Calu3 (cell line): ENCODE measurements around the gene SLPI. TPM values are rescaled to one million over a fixed set of nuclear protein-coding genes. Genes with fewer than 3 reads are reported as not detected.

Source experiments
- BruUV-seq: library from RNA; stranded (reverse); fragments of 400-500 nt; replicated peaks from 2 replicates; lab custom pipeline; 2021; lab: Mats Ljungman, UMichigan
- CTCF ChIA-PET: fragments of 300-600 bp; sonication (Branson Sonifier 250); formaldehyde crosslinking; loops from one replicate; lab custom pipeline; 2022; ENCODE audit warnings: antibody characterized with exemption; lab: Charles Lee
- DNase-seq: peaks from one replicate; pipeline ENCODE4 v3.0.0; 2022
- H3K27ac Mint-ChIP-seq: one replicate; pipeline ENCODE4 v1.8.0; 2022; ENCODE audit warnings: mixed read lengths; ENCODE audit not compliant: unreplicated experiment
- H3K27me3 Mint-ChIP-seq: one replicate; pipeline ENCODE4 v1.8.0; 2022; ENCODE audit warnings: mixed read lengths; ENCODE audit not compliant: unreplicated experiment
- H3K36me3 Mint-ChIP-seq: one replicate; pipeline ENCODE4 v1.8.0; 2022; ENCODE audit warnings: mild to moderate bottlenecking, moderate library complexity, mixed read lengths; ENCODE audit not compliant: insufficient read depth, unreplicated experiment
- H3K4me1 Mint-ChIP-seq: one replicate; pipeline ENCODE4 v1.8.0; 2022; ENCODE audit warnings: mild to moderate bottlenecking, low read depth, mixed read lengths; ENCODE audit not compliant: unreplicated experiment
- H3K4me3 Mint-ChIP-seq: one replicate; pipeline ENCODE4 v1.8.0; 2022; ENCODE audit warnings: mild to moderate bottlenecking, low read depth, moderate library complexity, mixed read lengths; ENCODE audit not compliant: unreplicated experiment
- H3K9me3 Mint-ChIP-seq: one replicate; pipeline ENCODE4 v1.8.0; 2022; ENCODE audit warnings: low read depth, mixed read lengths; ENCODE audit not compliant: unreplicated experiment
- intact Hi-C: fragments of 100-400 bp; cut with micrococcal nuclease; formaldehyde crosslinking; loops from one replicate; pipeline ENCODE4 v1.10.0; 2022; ENCODE audit not compliant: unreplicated experiment
- total RNA-seq: library from RNA; stranded (reverse); gene quantifications from 2 replicates; pipeline ENCODE4 v1.2.3, GENCODE V29; 2022
- TF ChIP-seq, protein P1 (sequence below): fragments of 200-600 bp; IDR thresholded peaks from one replicate; pipeline ENCODE4 v1.8.0; 2022; ENCODE audit warnings: antibody characterized with exemption; ENCODE audit not compliant: unreplicated experiment

SLPI gene
- total RNA-seq, 1 experiment from 2014 or later, result 270 TPM

DNA sequence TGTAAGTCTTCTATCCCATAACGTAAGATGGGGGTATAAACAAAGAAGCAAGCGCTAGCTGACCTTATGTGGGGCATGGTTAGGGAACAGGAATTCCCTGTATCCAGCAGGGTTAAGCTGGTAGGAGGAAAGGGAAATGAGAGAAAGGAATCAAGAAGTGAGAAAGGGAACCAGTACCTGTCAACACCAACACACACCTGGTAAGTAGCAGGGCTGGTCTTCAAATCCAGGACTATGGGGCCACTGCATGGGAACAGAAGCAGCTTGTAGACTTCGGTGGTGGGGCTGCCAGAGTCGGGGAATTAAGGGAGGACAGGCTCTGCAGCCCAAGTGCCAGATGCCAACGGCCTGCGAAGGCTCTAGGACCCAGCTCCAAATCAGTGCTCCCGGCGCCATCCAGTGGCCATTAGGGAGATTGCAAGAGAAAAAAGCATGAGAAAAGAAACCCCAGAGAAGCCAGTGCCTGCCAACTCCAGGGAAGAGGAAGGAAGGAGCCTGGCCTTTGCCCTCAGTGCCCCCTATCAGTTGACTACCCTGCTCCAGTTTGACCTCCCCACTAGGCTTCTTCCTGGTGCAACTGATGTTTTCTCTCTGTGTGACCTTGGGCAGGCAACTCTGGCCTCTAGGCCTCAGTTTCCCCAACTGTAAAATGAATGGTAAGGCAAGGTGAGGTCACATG lies 36.5 kb upstream of the SLPI start:
- Mint-ChIP-seq H3K27ac (peak overlapping the region; percentile 50), H3K36me3 (peaks cover 15% of the 10 kb centered on the region), H3K4me1 (peaks cover 17% of the 10 kb centered on the region), H3K9me3 (no peaks in the 10 kb centered on the region), H3K27me3 (peaks cover 35% of the 10 kb centered on the region), H3K4me3 (no peak overlapping the region)
- TF ChIP-seq, protein P1, sequence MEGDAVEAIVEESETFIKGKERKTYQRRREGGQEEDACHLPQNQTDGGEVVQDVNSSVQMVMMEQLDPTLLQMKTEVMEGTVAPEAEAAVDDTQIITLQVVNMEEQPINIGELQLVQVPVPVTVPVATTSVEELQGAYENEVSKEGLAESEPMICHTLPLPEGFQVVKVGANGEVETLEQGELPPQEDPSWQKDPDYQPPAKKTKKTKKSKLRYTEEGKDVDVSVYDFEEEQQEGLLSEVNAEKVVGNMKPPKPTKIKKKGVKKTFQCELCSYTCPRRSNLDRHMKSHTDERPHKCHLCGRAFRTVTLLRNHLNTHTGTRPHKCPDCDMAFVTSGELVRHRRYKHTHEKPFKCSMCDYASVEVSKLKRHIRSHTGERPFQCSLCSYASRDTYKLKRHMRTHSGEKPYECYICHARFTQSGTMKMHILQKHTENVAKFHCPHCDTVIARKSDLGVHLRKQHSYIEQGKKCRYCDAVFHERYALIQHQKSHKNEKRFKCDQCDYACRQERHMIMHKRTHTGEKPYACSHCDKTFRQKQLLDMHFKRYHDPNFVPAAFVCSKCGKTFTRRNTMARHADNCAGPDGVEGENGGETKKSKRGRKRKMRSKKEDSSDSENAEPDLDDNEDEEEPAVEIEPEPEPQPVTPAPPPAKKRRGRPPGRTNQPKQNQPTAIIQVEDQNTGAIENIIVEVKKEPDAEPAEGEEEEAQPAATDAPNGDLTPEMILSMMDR, result peak; percentile 98
- CTCF ChIA-PET, result interaction anchor here (0.6 to 4.7 kb wide), 20 partner anchors 9 to 280 kb away, joined by 3 to 27 read pairs (median 6); partner anchors contain the start of genes SLPI and WFDC12
- no TSS peak for BruUV-seq
- intact Hi-C loops, result loop anchor here (1.0 to 5.0 kb wide), 6 partner anchors 39 to 280 kb away; partner anchors contain the start of genes KCNS1 and SLPI
- peak; percentile 92 for DNase-seq

DNA sequence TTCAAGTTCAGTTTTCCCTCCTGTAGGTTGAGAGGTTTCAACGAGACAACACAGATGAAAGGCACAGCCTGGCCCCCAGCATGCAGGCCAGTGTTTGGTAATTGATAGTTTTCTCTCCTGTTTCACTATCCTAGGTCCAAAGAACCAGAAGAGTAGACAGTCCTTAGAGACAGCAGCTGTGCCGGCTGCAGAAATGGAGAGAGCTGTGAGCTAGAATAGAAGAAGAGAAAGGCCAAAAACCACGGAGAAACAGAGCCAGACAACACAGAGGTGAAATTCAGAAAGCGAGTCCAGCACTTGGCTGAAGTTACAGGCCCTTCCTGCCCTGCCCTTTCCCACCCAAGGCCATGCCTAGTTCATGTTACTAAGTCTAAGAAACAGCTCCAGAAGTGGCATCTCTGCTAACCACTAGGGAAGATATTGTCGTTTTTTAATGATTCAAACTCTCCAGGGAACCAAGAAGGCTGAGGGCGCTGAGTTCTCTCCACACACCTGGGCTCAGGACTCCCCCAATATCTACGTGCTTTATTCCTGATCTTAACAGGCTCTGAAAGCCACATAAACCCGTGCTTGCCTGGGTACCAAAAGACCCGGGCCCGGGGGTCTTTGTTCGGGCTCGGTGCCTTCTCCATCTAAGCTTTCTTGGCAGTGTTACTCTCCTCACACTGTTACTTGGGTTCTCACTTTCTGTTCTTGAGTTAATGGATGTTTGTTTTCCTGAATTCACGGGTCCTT lies 35.7 kb upstream of the SLPI start:
- Mint-ChIP-seq H3K27ac (peak overlapping the region; percentile 50), H3K27me3 (peaks cover 35% of the 10 kb centered on the region), H3K4me1 (peaks cover 17% of the 10 kb centered on the region), H3K36me3 (peaks cover 15% of the 10 kb centered on the region), H3K9me3 (no peaks in the 10 kb centered on the region), H3K4me3 (no peak overlapping the region)
- intact Hi-C loops, result loop anchor here (2.0 to 5.0 kb wide), 5 partner anchors 38 to 279 kb away; partner anchors contain the start of genes KCNS1 and SLPI
- no peak for DNase-seq
- TF ChIP-seq, protein P1, result no peak
- CTCF ChIA-PET, result interaction anchor here (0.6 to 4.7 kb wide), 20 partner anchors 8 to 279 kb away, joined by 3 to 27 read pairs (median 6); partner anchors contain the start of genes SLPI and WFDC12
- BruUV-seq, result no TSS peak

DNA sequence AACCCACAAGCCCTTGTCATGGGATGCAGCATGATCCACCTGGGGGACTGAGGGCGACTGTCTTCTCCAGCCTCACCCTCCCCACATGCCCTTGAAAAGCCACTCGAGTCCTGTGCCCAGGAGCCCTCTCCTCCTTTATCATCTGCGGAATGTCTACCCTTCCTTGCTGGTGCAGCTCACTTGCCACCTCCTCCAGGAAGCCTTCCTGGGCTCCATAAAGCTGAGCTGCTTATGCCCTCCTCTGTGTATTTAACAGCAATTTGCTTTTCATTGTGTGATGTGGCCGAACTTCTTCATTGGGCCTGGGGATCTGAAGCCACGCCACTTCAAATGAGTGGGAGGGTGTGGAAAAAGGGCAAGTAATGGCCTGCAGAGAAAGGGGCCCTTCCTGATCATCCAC lies 34.5 kb upstream of the SLPI start:
- Mint-ChIP-seq H3K27ac (no peak overlapping the region), H3K4me1 (peaks cover 17% of the 10 kb centered on the region), H3K36me3 (peaks cover 12% of the 10 kb centered on the region), H3K4me3 (no peak overlapping the region), H3K9me3 (no peaks in the 10 kb centered on the region), H3K27me3 (peaks cover 42% of the 10 kb centered on the region)
- TF ChIP-seq, protein P1, result no peak
- no TSS peak for BruUV-seq
- CTCF ChIA-PET, result interaction anchor here (2.2 kb wide), 1 partner anchor 245 kb away, joined by 5 read pairs; no protein-coding TSS in a partner anchor
- intact Hi-C loops, result no loop called here
- no peak for DNase-seq

DNA sequence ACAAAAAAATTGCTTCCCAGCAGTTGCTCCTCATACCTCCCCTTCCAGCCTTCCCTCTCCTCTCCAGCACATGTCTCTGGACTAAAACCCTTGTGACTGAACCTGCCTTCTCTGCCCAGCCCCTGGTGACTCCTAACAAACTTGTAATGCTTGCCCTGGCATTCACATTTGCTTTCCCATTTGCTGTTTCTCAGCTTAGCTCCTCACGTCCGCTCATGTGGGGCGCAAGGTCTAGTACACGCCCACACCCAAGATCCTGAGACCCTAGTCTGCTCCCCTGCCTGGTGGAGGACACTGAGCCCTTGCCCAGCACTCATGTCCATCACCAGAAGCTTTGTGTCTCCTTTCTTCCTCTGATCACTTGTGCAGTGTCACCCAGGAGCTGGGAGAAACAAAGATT lies 34.0 kb upstream of the SLPI start:
- no peaks in the 10 kb centered on the region for H3K9me3 Mint-ChIP-seq
- peaks cover 7% of the 10 kb centered on the region for H3K36me3 Mint-ChIP-seq
- CTCF ChIA-PET, result interaction anchor here (2.2 kb wide), 1 partner anchor 244 kb away, joined by 5 read pairs; no protein-coding TSS in a partner anchor
- no peak for DNase-seq
- no peak overlapping the region for H3K27ac Mint-ChIP-seq
- intact Hi-C loops, result no loop called here
- BruUV-seq, result no TSS peak
- H3K4me1 Mint-ChIP-seq, result peaks cover 17% of the 10 kb centered on the region
- TF ChIP-seq, protein P1, result no peak
- peaks cover 47% of the 10 kb centered on the region for H3K27me3 Mint-ChIP-seq
- no peak overlapping the region for H3K4me3 Mint-ChIP-seq
